ENCODE measurements around the gene IKZF3.

IKZF3 gene

DNA sequence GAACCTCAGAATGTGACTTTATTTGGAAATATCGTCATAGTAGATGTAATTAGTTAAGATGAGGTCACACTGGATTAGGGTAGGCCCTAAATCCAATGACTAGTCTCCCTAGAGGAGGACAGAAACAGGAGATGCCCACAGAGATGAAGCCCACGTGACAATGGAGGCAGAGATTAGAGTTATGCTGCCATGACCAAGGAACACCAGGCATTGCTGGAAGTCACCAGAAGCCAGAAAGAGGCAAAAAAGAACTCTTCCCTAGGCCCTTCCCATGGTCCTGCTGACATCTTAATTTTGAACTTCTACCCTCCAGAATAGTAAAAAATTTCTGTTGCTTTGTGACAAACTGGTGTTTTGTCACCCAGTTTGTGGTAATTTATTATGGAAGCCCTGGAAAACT, 49.6 kb downstream of the IKZF3 start:
- DNase-seq = no peak

DNA sequence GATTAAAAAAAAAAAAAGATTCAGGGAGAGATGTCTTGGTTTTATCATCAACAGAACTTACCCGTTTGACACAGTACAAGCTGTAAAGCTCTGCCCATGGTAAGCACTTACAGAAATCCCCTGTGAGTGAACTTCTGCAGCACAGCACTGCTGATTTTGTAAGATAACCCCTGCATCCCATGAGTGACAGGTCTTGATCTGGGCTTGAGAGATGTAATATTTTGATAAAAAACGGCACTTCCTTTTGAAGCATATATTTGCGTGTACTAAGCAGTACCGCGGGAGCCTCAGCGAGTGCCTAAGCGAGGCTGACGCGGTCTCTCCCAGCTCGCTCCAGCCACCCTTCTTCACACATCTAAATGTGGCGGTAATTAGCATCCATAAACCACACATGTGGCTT, 50.5 kb downstream of the IKZF3 start:
- DNase-seq = no peak

DNA sequence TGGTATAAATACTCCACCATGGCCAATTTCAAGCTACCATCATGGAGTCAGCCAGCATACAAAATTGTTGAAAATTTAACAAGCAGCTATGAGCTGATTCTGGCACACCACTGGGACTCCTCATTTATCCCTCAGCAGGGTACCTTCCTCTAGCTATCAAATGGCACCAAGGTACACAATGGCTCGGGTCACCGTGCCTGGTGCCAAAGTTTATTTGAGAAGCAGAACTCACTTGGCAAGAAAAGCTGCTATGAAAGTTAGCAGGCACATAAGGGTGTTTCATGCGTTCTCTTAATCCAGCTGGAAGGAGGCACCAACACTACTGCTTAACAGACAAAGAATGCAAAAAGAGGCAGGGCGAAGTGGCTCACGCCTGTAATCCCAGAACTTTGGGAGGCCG, 51.6 kb downstream of the IKZF3 start:
- no peak for DNase-seq

DNA sequence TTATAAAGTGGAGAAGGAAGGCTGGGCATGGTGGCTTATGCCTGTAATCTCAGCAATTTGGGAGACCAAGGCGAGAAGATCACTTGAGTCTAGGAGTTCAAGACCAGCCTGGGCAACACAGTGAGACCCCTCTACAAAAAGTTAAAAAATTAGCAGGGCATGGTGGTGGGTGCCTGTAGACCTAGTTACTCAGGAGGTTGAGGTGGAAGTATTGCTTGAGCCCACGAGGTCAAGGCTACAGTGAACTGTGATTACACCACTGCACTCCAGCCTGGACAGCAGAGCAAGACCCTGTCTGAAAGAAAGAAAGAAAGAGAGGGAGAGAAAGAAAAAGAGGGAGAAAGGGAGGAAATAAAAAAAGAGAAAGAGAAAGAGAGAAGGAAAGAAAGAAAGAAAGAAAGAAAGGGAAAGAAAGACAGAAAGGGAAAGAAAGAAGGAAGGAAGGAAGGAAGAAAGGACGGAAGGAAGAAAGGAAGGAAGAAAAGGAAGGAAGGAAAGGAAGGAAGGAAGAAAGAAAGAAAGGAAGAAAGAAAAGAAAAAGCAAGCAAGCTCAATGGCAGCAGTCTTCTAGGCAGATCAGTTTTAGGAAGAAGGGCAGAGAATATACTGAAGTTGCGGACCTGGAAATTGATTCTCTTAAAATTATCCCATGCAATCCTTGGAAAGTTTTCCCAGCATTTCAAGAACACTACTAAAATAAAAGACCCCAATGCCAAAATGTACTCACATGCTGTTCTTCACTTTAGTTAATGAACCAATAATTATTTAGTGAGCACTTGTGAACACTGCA, 53.0 kb downstream of the IKZF3 start:
- no peak for DNase-seq

DNA sequence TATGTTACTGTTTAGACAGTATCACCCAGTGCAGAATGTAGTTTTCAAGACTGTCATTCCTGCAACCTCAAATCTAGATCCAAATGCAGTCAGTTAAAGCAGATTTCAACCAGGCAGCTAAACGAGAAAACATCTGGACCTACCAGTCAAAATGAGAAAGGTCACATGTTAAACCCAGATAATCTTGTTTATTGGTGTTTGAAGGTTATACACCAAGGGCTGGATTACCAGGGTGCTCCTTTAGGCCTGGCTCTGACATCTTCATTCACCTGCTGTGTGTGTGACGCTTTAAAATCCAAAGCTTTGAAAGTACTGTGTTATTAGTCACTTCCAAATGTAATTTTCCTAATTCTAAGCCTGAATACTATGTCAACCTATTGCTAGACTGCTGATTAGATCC, 54.9 kb downstream of the IKZF3 start:
- DNase-seq = no peak

DNA sequence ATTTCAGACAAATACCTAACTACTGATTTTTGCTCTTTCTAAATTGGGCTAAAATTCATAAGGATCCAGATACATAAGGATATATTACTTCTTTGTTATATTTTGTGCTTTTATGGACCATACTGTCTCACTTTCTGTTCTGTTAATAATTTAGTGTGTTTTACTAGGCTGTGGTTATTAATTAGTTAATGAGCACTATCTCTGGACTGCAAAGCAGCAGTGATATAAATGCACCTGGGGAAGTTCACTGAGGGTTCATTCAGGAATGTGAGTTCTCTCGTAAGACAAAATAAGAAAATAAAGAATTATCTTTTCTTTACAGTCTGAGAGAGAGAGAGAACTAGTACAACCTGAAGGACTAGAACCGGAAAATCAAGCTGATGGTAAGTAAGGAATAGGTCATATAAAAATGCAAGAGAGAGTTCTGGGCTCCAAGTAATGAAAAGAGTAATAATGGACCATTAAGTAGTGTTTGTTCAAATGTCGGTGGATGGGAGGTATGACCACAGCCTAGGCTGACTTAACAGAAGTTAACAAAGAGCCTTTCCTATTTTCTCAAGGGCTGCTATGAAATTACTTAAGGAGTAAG, 55.6 kb downstream of the IKZF3 start:
- no peak for DNase-seq

DNA sequence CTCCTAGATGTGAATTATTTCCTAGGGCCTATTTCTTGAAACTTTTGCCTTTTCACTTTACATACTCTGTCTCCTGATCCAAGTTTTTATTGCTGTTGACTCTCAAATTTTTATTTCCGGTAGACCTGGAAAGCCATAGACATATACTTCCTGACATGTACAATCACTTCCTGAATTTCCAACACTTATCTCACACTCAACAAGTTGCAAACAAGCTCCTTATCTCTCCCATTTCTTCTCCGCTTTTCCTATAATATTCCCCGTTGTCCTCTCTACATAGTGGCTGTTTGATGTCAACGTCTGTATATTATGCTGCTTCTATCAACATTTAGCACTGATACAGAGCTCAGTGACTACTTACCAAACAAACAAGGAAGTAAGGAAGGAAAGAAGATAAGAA, 59.3 kb downstream of the IKZF3 start:
- no peak for DNase-seq

DNA sequence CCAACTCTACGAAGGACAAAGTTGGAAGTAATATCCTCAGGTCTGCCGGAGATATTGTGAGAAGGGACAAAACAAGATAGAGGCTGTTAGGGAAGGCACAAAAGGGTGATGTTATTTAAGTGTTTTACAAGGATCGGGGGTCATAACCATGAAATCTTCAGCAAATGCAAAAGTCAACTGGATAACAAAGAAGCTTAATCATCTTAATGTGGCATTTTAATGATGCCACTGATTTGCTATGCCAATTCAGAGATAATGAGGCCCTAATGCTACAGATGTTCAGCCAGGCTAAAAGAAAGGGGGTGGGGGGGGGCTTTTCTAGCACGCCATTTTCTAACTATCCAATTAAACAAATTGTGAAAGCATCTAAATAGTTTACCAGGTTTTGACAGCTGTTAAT, 63.1 kb downstream of the IKZF3 start:
- no peak for DNase-seq

DNA sequence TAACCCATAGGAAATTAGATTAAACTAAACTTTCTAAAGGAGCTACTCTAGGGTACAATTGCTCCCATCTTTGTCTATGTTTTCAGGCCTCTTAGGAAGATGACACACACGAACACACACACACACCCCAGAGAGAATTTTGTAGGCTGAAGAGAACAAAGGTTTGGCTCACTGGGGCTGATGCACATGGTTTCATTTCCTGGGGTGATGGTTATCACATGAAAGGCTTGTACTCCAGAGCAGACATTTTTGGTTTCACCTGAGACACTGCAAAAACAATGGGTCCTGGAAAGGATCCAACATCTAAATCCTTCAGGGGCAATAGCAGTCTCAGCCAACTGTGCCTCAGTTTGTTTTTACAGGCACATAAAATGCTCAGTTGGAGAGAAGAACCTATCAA, 63.6 kb downstream of the IKZF3 start:
- no peak for DNase-seq

DNA sequence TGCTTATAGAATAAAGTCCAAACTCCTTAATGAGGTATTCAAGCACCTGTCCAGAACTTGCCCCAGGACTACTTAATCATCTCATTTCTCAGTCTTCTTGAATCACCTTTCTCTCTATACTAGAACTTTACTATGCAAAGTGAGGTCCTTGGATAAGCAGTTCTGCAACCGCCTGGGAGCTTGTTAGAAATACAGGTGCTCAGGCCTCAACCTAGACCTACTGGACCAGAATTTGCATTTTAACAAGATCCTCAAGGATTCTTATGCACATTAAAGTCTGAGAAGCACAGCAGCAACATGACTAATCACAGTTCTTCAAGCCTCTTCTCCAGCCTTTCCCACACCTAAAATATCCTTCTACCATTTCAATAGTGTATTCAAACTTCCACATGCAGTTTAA, 64.7 kb downstream of the IKZF3 start:
- no peak for DNase-seq

DNA sequence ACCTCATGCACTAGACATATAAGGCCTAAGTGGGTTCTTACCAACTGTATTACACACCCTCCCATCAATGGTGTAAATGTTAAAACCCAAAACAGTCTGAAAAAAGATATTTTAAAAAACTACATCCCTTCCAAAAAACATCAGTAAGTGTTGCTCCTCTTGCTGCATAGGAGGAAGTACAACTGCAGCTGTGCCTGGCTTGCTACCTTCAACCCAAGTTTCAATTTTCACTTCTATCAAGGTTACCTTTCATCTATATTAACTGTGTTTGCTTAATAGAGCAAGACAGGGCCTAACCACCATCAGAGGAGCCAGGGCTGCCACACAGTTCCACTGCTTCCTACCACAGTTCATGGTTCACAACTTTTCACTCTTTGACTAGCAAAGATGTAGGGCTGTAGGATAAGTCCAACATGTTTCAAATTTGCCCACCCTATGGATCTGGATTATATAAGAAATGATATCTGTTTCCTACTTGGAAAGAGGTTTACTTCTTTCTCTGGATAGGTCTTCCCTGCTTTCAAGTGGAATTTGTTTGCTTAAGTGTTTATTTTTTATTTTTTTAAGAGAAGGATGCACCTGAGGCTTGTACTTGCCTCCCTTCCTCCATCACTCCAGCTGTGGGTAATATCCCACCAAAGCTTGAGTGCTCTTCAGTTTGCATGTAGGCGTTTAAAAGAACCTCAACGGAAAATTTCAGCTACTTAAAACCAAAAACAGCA, 69.7 kb downstream of the IKZF3 start:
- DNase-seq = no peak

DNA sequence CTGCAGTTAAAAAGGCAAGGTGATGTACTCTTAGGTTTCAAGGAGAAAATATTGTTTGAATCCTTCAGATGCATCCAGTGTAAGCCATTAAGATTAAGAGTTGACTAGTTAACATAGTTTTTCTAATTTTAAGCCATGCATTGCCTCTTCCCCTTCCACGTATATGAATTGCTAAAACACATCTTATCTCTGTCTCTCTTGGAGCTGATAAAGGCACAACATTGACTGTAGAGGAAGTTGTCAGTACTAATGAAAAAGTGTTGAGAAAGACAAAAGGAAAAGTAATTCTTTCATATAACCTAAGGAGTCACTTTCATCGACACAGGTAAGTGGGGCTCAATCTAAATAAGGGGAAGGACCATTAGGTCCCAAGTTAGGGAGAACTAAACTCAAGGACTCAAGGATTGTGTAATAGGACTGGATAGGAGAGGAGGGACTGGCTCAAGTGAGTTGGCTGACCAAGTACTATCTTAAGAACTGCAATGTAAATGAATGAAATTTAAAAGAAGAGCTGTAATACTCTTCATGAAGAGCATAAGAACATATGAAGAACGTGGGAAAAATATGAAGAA, 70.7 kb downstream of the IKZF3 start:
- no peak for DNase-seq

DNA sequence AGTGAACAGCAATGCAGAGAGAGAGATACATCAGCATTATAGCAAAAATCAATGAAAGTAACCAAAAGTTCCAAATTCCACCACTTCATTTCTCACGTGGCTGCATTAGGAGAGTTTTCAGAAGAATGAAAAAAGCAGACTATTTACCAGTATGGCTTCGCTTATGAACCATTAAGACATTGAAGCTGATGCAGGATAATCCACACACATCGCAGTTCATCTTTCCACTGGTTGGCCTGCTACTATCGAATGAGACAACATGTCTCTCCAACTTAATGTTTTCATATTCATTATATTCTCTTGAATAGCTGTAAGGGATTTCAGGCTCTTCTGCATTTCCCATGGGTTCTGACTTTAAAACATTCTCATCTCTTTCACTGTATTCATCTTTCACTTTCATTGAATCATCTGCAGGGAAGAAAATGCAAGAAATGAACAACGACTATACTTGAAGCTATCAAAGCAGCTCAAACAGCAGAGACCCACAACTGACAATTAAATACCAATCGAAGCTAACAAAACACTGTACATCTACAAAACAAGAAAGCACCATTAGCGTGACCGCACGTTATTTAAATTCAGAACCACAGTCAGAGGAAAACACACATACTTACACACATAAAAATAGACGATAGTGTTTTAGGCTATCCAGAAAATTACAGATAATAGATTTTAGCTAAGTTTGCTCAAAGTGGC, 71.4 kb downstream of the IKZF3 start:
- DNase-seq = no peak

DNA sequence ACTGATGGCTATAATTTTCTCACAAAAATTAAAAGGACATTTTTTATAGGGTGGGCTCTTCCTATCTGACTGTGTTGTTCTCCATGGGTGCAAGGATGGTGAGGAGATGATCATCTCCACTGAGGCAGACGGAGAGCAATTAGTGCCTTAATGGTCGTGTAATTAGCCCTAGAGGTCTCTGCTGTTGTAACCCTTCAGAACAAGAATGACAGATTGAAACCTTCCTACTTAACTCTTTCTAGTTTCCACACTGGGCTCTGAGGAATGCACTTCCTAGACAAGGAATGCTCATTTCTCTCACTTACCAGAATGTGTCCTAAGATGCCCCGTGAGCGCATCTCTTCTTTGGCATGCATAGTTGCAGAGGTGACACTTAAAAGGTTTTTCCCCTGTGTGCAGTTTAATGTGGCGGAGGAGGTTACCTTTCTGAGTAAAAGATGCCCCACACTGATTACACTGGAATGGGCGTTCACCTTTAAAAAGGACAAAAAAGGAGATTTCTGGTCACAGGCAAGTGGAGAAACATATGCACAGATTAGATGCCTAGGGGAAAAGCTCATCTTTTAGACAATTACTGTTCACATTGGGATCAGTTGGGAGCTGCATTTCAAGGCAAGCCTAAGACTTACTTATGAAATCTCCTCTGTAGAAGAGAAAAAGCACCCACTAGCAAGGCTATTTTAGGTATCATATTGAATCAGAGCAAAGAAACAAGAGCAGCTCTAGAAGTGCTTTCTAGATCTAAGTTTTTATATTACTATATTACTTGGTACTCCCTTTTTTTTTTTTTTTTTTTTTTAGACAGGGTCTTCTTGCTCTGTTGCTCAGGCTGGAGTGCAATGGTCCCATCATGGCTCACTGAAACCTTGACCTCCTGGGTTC, 72.8 kb downstream of the IKZF3 start:
- DNase-seq = no peak

DNA sequence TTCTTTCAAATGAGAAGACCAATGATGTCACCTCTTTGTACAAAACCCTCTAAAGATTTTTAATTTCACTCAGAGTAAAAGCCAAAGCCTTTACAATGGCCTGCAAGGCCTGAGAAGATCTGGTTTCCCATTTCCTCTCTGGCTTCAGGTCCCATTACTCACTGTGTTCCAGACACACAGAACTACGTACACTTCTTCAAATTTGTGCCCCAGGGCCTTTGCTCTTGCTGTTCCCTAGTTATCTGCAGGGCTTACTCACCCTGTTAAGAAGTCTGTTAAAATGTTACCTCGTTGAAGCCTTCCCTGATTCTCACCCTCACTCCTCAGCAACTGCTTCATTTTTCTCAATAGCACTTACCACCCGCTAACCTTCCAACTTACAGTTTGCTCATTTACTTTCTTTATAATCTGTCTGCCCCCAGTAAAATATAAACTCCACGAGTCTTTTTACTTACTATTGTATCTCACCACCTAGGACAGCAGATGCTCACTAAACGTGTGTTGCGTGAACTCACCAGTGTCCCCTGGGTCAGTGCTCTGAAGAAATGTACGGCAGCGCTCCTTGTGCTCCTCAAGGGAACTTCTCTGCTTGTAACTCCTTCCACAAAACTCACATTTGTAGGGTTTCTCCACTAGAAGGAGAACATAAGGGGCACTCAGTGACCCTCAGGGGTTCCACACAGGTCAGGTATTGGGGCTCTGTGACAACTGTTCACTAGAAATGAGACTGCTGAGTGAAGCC, 76.2 kb downstream of the IKZF3 start:
- DNase-seq = no peak

DNA sequence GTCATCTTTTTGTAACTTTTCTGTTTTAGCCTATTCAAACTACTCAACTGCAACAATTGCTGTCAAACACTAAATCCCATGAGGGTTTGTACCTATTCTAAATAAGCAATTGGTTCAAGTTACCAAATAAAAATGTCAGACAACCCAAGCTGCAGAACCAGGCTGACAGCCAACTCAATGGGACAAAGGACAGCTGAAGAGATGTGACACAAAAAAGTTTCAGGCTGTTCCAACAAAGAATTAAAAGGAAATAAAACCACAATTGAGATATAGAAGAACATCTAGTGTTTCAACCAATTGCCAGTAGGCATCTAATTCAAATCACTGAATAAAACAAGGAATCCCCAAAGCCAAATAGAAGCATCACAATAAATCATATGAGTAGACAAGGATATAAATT, 77.1 kb downstream of the IKZF3 start:
- no peak for DNase-seq

DNA sequence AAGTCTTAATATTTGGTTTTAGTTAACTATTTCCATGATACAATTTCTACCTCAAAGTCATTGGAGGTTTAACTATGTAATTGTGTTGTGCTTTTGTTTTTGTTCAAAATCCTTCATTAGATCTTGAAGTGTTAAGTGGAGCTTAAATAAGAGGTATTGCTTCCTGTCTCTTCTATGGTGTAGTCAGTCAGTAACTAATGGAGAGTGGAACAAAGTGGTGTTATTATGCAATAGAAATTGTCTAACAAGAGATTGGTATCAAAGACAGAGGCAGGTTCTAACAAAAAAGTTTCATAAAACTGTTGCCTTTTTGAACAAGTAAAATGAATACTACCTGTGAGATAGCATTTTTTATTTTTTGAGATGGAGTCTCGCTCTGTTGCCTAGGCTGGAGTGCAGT, 81.1 kb downstream of the IKZF3 start:
- DNase-seq = no peak

DNA sequence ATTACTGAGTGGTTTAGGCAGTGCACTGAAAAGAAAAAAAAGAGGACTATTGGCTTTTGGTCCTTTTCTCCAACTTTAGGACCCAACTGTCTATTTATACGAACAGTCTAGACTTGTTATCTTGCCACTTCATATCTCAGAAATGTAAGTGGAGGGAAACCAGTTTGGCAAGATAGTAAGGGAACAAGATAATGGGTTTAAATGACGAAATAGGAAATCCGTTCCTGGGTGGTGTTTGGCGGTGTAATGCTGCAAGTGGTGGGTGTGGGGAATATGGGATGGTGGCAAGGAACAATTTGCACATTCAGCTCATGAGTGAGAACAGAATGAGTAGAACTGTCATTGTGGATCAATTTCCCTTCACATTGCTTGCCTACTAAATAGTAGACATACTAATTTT, 81.6 kb downstream of the IKZF3 start:
- DNase-seq = no peak

DNA sequence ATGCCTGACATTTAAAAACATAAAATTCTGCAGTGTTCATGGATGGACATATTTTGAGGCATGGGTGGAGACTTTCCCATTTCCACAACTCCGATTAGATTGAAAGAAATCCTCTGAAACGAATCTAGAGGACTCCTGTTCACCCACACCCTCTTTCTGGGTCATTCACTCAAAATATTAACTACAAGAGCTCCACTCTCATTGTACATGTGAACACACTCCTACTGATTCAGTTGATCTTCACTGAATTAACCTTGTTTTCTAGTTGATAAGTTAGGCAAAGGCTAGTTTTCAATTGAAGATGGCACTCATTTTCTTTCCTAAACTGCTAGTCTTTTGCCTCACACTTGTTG, 82.3 kb downstream of the IKZF3 start:
- no peak for DNase-seq

DNA sequence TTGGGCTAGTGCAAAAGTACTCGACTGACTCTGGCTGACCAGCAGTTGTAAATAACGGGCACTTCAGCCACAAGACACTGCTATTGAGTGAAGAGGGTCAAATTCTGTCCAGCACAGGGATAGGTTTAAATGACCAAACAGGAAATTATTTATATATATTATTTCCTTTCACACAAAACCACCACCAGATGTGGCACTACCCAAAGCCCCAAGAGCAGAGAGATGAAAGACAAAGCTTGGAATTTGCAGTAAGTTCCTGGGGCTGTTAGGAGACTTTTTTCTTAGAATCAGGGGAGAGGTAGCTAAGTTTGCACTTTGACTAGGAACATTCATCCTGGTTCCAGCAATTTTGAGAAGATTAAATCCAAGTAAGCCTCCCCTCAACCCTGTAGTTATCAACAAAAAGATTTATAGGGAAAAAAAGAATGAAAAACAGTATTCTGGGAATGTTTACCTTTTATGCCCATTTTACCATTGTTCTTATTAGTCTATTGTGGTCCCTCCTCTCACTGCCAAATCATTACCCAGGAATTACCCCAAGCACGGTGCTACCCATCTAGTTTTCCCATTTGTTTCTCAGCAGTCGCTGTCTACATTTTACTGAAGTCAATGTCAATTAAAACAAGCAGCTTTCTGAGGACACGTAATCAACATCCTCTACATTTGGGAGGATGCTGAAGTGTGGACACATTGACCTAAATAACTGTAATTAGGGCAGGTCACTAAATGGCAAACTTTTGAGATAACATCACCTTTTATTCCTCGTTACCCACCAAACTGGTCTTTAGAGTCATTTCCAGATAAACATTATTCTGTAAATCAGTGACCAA, 82.9 kb downstream of the IKZF3 start:
- DNase-seq = no peak
